ENCODE results near the gene HOMER3.
A peak's percentile ranks its signal among the peaks of the same experiment; 100 is the strongest.
"Not testable (repeated sequence)": the region's sequence is repeated elsewhere in the genome, so short reads cannot be mapped to it uniquely, and the experiment has no call there.

HOMER3 gene

DNA sequence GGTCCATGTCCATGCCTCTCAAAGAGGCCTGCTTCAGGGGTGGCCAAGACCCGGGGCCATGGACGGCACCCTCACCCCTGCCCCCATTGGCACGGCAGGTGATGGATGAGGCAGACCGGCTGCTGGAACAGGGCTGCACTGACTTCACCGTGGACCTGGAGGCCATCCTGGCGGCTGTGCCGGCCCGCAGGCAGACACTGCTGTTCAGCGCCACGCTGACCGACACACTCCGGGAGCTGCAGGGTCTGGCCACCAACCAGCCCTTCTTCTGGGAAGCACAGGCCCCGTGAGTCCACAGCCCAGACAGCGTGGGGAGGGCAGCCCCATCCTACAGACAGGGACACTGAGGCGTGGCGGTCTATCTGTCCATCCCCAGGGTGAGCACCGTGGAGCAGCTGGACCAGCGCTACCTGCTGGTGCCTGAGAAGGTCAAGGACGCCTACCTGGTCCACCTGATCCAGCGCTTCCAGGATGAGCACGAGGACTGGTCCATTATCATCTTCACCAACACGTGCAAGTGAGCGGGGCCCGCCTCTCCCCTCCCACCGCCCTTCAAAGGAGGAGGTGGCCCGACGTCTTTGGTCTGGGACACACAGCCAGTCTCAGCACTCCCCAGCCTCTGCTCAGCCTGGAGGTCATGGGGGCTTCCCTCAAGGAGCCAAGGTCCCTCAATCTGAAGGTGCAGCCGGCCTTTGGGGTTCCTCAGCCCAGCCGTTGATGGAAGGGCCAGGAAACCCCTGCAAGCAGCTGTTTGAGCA is 18.6 kb downstream of the HOMER3 start:
- no peak for DNase-seq

DNA sequence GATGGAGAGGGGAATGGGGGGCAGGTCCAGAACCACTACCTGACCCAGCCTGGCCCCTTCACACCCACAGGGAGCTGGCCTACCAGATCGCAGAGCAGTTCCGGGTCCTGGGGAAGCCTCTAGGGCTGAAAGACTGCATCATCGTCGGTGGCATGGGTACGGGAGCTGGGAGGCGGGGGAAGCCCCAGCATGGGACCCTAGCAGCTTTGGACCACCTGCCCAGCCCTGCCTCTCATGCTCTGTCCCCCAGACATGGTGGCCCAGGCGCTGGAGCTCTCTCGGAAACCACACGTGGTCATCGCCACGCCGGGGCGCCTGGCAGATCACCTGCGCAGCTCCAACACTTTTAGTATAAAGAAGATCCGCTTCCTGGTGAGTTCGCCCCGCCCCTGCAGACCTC is 19.4 kb downstream of the HOMER3 start:
- DNase-seq = no peak

DNA sequence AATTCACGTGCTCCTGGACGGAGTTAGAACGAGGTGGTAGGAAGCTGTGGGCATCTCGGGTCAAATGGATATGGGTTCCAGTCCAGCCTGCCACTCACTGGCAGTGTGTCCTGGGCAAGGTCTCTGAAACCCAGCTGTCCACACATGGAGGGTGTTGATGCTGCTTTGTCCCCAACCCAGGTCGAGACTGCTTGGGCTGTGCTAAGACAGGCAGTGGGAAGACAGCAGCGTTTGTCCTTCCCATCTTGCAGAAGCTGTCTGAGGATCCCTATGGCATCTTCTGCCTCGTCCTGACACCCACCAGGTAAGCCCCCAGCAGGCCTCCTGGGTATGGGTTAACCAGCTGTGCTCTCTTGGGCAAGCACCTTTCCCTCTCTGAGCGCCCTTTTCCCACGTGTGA is 20.6 kb downstream of the HOMER3 start:
- no peak for DNase-seq

DNA sequence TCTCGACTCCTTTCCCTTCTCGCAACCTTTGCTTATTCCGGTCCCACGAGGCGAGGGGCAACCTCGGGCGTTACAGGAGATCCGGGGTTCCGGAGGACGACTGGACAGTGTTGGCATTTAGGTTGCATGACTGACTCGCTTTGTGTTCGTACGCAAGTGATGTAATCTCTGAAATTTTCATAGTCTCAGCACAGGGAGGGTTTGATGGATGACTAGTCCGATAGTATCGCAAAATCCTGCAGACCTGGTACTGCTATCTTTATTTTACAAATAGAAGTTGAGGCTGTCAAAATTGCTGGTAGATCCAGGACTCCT is 21.2 kb downstream of the HOMER3 start:
- DNase-seq = no peak

DNA sequence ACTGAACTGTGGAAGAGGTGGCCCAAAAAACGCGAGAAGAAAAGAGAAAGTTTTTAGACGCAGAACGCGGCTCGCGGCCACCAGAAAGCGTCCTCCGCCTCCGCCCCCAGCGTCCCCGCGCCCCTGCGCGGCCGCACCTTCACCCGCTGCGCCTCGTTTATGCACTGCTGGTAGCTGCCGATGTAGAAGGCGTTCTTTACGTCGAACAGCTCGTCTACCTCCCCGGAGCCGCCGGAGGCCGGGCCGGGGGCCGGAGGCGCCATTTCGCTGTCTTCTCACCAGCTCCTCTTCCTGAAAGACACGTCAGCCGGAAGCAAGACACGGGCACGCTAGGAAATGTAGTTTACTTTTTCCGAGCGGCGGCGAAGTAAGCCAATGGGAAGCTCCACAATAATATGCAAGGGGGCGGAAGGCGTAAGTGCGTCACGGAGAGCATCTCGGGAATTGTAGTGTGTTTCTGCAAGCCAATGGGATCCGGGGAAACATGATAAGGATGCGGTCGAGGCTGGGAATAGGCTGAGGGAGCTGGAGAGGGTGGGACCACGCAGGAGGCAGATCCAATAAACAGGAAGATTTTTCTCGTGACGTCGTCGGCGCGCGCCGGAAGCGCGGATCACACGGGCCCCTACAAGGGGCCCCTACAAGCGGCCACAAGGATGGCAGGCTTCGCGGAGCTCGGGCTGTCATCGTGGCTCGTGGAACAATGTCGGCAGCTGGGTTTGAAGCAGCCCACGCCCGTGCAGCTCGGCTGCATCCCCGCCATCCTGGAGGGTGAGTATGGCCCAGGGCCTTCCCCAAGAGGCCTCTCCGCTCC is 21.7 kb downstream of the HOMER3 start, which contains the start of the genes COPE and DDX49:
TSS of gene COPE (minus strand) at position 302 of the 814 bp plus-strand sequence. CDS start at position 263, 39 bp downstream.
TSS of gene DDX49 (plus strand) at position 630 of the 814 bp plus-strand sequence. CDS start at position 657, 27 bp downstream.
- DNase-seq = peak; percentile 96

DNA sequence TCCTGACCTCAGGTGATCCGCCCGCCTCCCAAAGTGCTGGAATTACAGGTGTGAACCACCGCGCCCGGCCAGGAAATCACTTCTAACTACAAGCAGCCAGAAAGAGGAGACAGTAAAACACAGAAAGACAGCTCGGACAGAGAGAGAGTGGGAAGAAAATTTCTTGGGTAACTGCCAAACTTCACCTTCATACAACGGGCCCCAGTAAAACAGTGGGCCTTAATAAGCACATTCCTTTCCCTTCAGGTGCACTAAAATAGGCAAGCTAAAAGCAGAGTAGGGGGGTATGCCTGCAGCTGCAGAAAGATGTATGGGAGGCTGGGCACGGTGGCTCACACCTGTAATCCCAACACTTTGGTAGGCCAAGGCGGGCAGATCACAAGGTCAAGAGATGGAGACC is 23.4 kb downstream of the HOMER3 start:
- not testable (repeated sequence) for DNase-seq

DNA sequence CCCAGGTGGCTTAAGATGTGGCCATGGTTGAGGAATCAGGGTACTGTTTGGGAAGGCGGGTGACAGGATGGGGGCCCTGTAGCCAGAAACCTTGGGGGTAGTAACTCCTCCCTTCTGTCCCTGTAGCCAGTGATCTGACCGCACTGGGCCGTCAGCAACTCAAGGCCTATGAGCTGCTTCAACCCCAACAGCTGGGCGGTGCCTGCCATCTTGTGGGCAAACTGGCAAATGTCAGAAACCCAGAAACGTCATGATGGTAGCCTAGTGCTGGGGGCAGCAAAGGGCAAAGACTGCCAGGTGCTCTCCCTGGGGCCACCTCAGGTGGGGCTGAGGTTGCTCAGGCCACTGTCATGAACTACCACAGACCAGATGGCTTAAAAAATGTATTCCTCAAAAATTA is 25.4 kb downstream of the HOMER3 start:
- no peak for DNase-seq

DNA sequence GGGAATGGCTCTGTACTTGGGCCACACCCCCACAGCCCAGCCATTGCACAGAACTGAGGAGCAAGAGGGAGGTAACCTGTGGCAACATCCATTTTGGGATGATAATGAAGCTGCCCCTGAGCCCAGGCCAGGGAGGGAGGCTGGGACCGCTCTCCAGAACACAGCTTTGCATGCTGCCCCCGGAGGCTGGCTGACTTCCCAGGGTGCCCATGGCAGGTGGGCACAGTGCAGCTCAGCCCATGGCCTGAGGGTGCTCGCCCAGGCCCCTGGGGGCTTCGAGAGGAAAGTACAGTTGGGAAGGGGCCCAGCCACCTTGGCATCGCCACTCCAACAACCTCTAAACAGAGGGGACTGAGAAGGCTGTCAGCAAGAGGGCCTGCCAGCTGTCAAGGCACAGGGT is 27.6 kb downstream of the HOMER3 start:
- DNase-seq = no peak

DNA sequence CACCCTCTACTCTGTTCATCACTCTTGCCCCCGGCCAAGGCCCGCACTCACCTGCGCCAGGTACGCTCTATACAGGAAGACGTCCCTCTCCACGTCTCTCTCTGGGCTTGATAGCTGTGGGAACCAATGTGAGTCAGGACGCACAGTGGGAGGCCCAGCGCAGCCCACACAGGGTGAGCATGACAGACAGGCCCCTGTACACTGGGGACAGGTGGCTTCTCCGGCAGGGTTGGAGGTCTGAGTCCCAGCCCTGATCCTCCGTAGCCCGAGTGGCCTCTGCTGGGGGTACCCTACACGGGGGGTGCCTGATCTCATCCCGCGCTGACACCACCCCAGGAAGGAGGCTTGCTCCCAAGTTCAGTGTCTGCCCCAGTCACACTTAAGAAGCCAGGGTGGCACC is 28.1 kb downstream of the HOMER3 start:
- DNase-seq = no peak

DNA sequence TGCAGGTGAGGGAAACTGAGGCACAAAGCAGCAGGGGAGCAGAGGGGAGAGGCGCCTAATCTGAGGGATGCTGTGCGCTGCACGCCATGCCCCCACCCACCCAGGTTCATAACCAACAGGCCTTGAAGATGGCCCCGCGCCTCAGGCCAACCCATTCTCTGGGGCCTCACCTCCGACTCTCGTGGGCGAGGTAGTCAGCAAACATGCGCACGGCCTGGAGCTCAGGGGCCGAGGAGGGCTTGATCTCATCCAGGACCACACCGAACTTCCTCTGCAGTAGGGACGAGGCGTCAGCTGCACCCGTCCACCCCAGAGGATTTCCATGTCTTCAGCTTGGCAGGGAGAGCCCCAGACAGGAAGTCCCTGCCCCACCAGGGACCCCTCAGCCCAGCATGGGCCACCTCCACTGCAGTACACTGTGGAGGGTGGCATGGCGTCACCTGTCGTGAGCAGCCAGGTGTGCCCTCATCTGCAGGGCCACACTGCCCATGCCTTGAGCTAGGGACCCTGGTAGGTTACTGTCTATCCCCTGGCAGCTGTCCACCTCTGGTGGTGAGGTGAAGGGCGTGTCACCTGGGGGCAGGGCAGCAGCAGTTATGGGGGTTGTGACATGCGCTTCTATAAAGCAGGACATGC is 30.1 kb downstream of the HOMER3 start:
- no peak for DNase-seq

DNA sequence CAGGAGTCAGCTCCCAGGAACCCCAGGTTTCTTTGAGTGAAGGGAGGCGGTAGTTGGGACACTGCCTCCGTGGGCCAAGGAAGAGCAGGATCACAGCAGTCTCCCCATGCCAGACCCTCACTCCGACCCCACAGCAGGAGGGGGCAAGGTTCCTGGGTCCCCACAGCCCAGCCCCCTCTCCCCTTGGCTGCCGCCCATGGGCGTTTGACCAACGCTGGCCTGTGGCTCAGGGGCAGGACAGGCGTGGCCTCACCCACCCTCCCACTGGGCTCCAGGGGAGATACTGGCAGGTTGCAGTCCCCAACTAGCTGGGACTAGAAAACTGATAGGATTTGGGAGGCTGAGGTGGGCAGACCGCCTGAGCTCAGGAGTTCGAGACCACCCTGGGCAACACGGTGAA is 31.0 kb downstream of the HOMER3 start:
- DNase-seq = no peak

DNA sequence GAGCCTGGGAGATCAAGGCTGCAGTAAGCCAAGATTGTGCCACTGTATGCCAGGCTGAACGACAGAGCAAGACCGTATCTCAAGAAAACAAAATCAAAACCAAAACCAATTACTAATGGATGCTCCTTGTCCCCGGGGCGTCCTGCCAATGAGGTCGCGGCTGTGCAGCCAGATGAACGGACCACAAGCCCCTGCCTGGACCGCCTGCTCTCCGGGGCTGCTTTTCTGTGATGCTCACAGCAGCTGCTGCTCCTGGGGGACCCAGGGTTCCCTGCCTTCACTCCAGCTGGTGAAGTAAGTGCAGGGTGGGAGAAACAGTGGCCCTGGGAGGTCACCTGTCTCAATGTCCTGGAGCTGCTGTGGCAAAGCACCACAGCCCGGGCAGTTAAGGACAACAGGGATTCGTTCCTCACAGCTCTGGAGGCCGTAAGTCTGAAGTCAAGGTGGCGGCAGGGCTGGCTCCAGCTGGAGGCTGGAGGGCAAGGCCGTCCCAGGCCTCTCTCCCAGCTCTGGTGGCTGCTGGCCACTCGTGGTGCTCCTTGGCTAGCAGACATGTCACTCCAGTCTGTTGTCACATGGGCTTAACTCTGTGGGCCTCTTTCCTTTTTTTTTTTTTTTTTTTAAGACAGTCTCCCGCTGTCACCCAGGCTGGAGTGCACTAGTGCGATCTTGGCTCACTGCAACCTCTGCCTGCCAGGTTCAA is 31.9 kb downstream of the HOMER3 start:
- no peak for DNase-seq

DNA sequence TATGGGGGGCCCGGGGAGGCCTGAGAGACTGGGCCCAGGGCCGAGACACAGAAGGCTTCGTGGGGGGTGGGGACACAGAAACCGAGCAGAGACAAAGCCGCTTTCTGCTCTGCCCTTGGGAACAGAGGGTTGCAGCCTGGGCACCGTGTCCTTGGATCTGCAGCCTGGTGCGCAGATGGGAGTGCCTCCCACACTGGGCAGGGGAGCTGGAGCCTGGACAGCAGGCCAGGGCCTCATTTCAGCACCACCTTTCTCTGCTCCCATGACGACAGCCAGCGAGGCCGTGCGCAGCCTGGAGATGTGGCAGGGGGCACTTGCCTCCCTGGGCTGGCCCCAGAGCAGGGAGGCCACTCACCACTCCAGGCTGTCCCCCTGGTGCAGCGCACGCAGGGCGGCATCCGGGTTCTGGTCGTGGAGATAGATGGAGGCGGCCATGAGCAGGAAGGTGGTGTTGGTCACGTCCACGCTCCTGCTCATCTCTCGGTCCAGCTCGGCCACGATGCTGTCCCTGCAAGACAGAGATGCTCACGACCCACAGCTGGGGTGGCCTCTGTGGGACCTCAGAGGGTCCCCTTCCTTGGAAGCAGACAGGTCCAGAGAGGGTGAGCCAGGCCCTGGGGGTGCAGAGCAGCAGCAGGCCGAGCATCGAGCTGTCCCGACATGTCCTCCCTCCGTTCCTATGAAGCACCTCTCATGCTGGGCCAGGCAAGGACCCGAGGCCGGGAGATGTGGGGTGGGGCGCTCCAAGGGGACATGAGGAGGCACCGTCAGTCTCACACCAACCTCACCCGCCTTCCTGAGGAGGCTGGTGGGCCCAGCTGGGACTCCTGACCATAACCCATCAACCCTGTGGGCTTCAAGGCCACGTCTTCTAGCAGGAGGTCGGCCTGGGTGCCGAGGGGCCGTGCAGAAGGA is 34.2 kb downstream of the HOMER3 start:
- DNase-seq = no peak

DNA sequence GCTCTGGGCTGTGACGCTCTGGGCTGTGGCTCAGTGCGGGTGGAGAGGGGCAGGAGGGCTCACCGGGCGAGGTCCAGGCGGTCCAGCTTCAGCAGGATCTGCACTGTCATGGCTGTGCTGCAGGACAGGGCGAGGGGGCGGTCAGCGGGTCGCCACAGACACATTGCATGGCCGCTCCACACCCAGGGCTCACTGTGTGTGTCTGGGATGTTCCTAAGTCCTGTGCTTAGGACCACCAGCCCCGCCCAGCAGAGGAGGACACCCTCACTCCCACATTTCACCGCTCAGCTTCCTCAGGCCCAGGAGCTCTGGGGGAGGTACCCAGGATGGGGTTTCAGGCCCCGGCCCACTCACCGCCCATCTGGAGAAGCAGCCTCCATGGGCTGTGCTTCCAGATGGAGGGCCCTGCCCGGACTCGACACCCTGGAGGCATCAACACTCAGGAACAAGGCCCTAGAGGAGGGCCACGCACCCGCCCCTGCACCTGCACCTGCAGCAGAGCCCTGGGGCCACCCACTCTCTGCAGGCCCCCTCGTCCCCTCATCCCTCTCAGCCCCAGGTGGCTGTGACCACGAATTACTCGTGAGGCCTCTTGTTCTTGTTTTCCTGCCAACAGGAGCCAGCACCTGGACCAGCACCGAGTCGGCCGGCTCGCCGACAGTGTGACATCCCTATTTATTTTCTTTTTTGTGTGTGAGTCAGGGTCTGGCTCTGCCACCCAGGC is 35.3 kb downstream of the HOMER3 start:
- no peak for DNase-seq

DNA sequence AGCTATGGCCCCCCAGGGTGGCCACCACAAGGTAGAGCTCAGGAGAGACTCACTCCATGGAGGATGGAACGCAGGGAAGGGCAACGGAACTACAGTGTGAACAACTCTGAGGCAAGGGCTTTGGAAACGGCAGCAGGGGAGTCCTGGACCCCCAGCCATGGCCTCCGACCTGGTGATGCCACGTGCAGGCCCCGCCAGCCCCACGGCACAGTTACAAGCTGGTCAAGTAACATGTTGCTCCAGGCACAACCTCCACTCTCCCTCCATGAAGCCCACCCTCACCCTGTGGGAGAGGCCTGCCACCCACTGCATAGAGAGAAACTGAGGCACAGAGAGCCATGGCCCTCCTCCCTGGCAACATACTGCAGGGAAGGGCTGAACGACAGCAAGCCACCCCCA is 36.0 kb downstream of the HOMER3 start:
- DNase-seq = no peak

DNA sequence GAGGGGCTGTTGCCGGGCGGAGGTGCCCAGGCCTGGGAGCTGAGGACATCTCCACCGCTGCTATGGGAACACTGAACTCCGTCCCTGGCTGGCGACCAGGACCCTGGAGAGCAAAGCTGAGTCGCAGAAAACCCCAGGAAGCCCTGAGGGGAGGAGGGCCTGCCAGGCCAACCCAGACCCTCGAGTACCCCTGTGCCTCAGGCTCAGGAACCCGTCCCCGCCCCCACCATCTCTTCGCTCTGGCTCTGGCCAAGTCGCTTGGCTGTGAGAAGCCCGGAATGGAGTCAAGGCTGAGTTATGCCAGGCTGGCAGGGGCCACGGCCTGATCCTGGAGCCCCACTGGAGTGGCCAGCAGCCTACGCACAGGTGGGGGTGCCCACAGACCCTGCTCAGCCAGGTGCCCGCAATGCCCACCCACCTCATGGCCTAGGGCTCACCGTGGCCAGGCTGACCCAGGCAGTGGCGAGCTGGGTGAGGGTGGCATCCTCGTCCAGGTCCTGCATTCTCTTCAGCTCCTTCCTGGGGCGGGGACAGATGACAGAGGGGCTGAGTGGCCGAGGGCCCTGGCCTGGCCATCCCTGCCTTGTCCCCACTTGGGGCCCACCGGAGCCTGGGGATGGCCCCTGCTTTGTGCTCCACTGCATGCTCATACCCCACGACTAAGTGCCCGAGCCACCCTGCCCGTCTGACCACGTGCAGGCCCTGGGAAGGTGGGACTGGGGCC is 36.5 kb downstream of the HOMER3 start:
- no peak for DNase-seq

DNA sequence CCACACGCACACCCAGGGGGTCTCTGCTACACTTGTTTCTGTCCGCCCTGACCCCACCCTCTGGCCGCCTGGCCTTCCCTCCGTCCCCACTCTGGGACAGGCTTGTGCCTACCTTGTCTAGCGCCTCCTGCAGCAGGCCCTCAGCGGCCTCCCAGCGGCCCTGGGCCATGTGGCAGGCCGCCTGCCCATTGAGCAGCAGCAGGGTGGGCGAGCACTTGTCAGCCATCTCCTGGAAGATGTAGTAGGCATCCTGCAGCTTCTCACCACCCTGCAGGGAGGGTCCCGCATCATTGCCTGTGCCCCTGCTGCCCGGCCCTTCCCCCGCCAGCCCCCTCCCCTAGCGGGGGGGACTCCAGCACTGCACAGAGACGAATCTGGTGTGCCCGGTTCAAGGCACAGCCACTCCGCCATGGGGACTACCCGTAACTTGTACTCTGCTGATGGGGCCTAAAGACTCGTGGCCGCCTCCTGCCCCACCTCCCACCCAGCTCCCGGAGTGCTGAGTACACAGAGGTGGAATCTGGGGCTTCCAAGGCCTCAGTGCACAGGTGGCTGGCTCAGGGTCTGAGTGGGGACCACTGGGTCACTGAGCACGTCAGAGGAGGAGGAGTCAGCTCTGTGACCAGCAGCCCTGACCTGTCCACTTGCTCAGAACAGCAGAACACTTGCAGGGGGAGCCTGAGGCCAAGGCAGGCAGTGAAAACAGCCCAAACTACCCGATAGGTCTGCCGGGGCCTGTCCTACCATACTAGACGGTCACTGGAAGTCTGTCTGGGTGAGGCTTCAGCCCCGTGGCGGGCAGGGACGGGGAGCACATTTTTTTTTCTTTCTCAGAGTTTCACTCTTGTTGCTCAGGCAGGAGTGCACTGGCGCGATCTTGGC is 37.6 kb downstream of the HOMER3 start:
- DNase-seq = no peak

DNA sequence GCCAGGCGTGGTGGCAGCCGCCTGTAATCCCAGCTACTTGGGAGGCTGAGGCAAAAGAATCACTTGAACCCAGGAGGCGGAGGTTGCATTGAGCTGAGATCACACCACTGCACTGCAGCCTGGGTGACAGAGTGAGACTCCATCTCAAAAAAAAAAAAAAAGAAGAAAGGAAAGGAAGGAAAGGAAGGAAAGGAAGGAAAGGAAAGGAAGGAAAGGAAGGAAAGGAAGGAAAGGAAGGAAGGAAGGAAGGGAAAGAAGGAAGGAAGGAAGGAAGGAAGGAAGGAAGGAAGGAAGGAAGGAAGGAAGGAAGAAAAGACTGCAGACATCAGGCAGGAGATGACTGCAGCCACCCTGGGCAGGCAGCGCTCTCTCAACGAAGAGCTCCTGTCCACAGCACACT is 38.5 kb downstream of the HOMER3 start:
- DNase-seq = not testable (repeated sequence)

DNA sequence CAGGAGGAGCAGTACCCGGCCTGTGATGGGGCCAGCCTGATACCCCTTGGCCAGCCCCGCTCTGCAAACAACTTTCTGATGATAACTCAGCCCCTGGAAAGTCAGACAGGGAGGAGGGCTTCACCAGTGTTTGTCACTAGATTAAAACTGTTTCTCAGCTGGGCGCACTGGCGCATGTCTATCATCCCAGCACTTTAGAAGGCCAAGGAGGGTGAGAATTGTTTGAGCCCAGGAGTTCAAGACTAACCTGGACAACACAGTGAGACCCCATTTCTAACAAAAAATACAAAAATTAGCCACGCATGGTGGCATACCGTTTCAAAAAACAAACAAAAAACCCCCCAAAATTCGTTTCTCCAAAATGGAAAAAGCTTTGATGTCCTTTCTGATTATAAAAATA is 39.5 kb downstream of the HOMER3 start:
- no peak for DNase-seq

Data from activated CD4-positive, alpha-beta T cell treated with anti-CD3 and anti-CD28 coated beads for 1 hour (primary cell).